HEK293 (cell line): ENCODE results near the gene KCTD10.

Experiments
- BCL11B ChIP-seq: fragments of 450-650 bp; formaldehyde crosslinking; IDR thresholded peaks from 2 replicates; pipeline ENCODE4 v1.5.1; 2016; ENCODE audit warnings: low read depth, missing biosample characterization, missing genetic modification characterization
- HOXC10 ChIP-seq: sonication (generic); formaldehyde crosslinking; IDR thresholded peaks from 2 replicates; pipeline ENCODE4 v1.8.1; 2023; ENCODE audit warnings: mild to moderate bottlenecking, missing genetic modification reagents
- REST ChIP-seq: fragments of 450-650 bp; formaldehyde crosslinking; IDR thresholded peaks from 2 replicates; pipeline ENCODE4 v1.5.1; 2016; ENCODE audit warnings: missing biosample characterization, missing genetic modification characterization
- ZFP3 ChIP-seq: fragments of 450-650 bp; formaldehyde crosslinking; IDR thresholded peaks from 2 replicates; pipeline ENCODE4 v1.5.1; 2016; ENCODE audit warnings: low read depth, missing biosample characterization, missing genetic modification characterization
- ZNF10 ChIP-seq: fragments of 450-650 bp; formaldehyde crosslinking; IDR thresholded peaks from 2 replicates; pipeline ENCODE4 v1.5.1; 2017; ENCODE audit warnings: missing biosample characterization, missing genetic modification characterization
- ZNF202 ChIP-seq: fragments of 450-650 bp; formaldehyde crosslinking; IDR thresholded peaks from 2 replicates; pipeline ENCODE4 v1.5.1; 2016; ENCODE audit warnings: missing biosample characterization, missing genetic modification characterization, borderline replicate concordance
- ZNF416 ChIP-seq: fragments of 450-650 bp; formaldehyde crosslinking; IDR thresholded peaks from 2 replicates; pipeline ENCODE4 v1.5.1; 2016; ENCODE audit warnings: missing biosample characterization, missing genetic modification characterization
- ZSCAN18 ChIP-seq: fragments of 450-650 bp; formaldehyde crosslinking; IDR thresholded peaks from 2 replicates; pipeline ENCODE4 v1.5.1; 2016; ENCODE audit warnings: missing biosample characterization, missing genetic modification characterization
- TF ChIP-seq, protein P1 (sequence below): fragments of 450-650 bp; formaldehyde crosslinking; IDR thresholded peaks from 2 replicates; pipeline ENCODE4 v1.5.1; 2016; ENCODE audit warnings: missing biosample characterization, missing genetic modification characterization

DNA sequence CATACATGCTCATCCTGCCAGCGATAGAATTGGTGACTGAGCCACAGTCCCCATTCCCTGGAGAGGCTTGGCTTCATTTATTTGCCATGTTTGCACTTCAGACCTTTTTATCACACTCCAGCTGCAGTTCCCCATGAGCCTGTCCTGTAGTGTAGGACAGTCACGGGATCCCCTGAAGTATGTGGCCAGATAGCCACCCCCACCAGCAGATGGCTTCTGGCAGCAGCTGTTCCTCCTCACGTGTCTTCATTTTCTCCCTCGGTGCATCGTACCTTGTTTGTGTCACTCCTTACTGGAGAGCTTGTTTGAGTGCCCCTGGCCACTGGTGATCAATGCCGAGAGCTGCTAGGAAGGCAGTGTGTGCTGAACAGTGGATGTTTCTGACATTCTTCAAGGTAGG lies 40.5 kb upstream of the KCTD10 start:
- TF ChIP-seq ZFP3 (tag by site-specific recombination), result no peak
- no peak for TF ChIP-seq HOXC10 (CRISPR knock-in tag)
- no peak for TF ChIP-seq ZNF202
- no peak for TF ChIP-seq ZSCAN18 (tag by site-specific recombination)
- TF ChIP-seq, protein P1, sequence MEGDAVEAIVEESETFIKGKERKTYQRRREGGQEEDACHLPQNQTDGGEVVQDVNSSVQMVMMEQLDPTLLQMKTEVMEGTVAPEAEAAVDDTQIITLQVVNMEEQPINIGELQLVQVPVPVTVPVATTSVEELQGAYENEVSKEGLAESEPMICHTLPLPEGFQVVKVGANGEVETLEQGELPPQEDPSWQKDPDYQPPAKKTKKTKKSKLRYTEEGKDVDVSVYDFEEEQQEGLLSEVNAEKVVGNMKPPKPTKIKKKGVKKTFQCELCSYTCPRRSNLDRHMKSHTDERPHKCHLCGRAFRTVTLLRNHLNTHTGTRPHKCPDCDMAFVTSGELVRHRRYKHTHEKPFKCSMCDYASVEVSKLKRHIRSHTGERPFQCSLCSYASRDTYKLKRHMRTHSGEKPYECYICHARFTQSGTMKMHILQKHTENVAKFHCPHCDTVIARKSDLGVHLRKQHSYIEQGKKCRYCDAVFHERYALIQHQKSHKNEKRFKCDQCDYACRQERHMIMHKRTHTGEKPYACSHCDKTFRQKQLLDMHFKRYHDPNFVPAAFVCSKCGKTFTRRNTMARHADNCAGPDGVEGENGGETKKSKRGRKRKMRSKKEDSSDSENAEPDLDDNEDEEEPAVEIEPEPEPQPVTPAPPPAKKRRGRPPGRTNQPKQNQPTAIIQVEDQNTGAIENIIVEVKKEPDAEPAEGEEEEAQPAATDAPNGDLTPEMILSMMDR (tag by site-specific recombination), result no peak
- no peak for TF ChIP-seq ZNF416 (tag by site-specific recombination)
- no peak for TF ChIP-seq BCL11B (tag by site-specific recombination)
- TF ChIP-seq ZNF10 (tag by site-specific recombination), result no peak
- no peak for TF ChIP-seq REST (tag by site-specific recombination)
